Endothelial cell of umbilical vein (primary cell): ENCODE measurements around the gene MEA1. TPM values are rescaled to one million over a fixed set of nuclear protein-coding genes. Genes with fewer than 3 reads are reported as not detected.

Experiments used
- BruUV-seq: library from RNA; stranded (reverse); fragments of 400-500 nt; replicated peaks from 2 replicates; lab custom pipeline; 2021; lab: Mats Ljungman, UMichigan
- CTCF ChIA-PET: fragments of 300-600, 350-600 bp; sonication (Branson Sonifier 250); formaldehyde crosslinking; loops from one replicate; lab custom pipeline; 2021; ENCODE audit warnings: antibody characterized with exemption, inconsistent platforms; lab: Charles Lee
- POLR2A ChIA-PET: fragments of 300-600, 350-600 bp; sonication (Branson Sonifier 250); formaldehyde crosslinking; loops from one replicate; lab custom pipeline; 2021; ENCODE audit warnings: antibody characterized with exemption, inconsistent platforms; lab: Charles Lee
- DNase-seq: peaks from one replicate; pipeline ENCODE4 v3.0.0-alpha.2; 2011; ENCODE audit warnings: low read depth, low spot score
- FAIRE-seq: peaks from 2 replicates; lab custom pipeline; 2011; peaks lifted over from hg19 to GRCh38; lab: Jason Lieb, UNC
- H2AFZ ChIP-seq: 2 replicates; pipeline ENCODE4 v1.6.0; 2012; ENCODE audit warnings: low read depth, low read length, control low read depth, inconsistent platforms
- H3K27ac ChIP-seq: 2 replicates; pipeline ENCODE4 v1.5.1; 2011; ENCODE audit warnings: low read depth, mild to moderate bottlenecking, control low read depth, low read length, moderate library complexity; ENCODE audit not compliant: insufficient read depth
- H3K27me3 ChIP-seq, 2 experiments: 2 replicates each; pipeline versions ENCODE4 v1.6.0 to v1.6.1; 2011; ENCODE audit warnings: low read length in 2 of 2, mixed read lengths in 1 of 2; ENCODE audit not compliant: control insufficient read depth in 2 of 2, insufficient read depth in 2 of 2
- H3K36me3 ChIP-seq, 2 experiments: 2 replicates in 1 of 2; 3 replicates in 1 of 2; pipeline ENCODE4 v1.5.1; 2011; ENCODE audit warnings: low read length in 2 of 2, mild to moderate bottlenecking in 1 of 2, moderate library complexity in 1 of 2; ENCODE audit not compliant: control insufficient read depth in 2 of 2, insufficient read depth in 2 of 2; ENCODE audit errors: extremely low read depth in 1 of 2
- H3K4me1 ChIP-seq: 3 replicates; pipeline ENCODE4 v1.5.1; 2011; ENCODE audit warnings: mild to moderate bottlenecking, low read length; ENCODE audit not compliant: control insufficient read depth, insufficient read depth; ENCODE audit errors: extremely low read depth
- H3K4me2 ChIP-seq: 2 replicates; pipeline ENCODE4 v1.6.1; 2011; ENCODE audit warnings: low read length, control low read depth, mixed read lengths; ENCODE audit not compliant: insufficient read depth
- H3K4me3 ChIP-seq, 3 experiments: fragments of 200-600 bp in 1 of 3; sonication (generic), shearing (Covaris generic) in 1 of 3; replicated peaks in 1 of 3; 2 replicates each; pipeline ENCODE4 v1.5.1; 2011 to 2016; ENCODE audit warnings: control low read depth in 3 of 3, low read length in 3 of 3, mild to moderate bottlenecking in 2 of 3, inconsistent platforms in 1 of 3, low read depth in 1 of 3, moderate library complexity in 1 of 3; ENCODE audit not compliant: insufficient read depth in 1 of 3
- H3K79me2 ChIP-seq: 2 replicates; pipeline ENCODE4 v1.6.0; 2012; ENCODE audit warnings: low read length, inconsistent platforms; ENCODE audit not compliant: control insufficient read depth, insufficient read depth
- H3K9ac ChIP-seq: replicated peaks from 2 replicates; pipeline ENCODE3; 2011; ENCODE audit warnings: low read length, control low read depth; ENCODE audit not compliant: insufficient read depth; ENCODE audit errors: extremely low read depth
- H3K9me1 ChIP-seq: replicated peaks from 3 replicates; pipeline ENCODE4 v1.6.0; 2011; ENCODE audit warnings: mild to moderate bottlenecking, low read length; ENCODE audit not compliant: control insufficient read depth, insufficient read depth; ENCODE audit errors: extremely low read depth
- H3K9me3 ChIP-seq: replicated peaks from 2 replicates; pipeline ENCODE4 v1.5.1; 2012; ENCODE audit warnings: low read length, inconsistent platforms; ENCODE audit not compliant: control insufficient read depth, insufficient read depth
- H4K20me1 ChIP-seq: replicated peaks from 2 replicates; pipeline ENCODE3; 2011; ENCODE audit warnings: mild to moderate bottlenecking, low read length; ENCODE audit not compliant: control insufficient read depth, insufficient read depth; ENCODE audit errors: extremely low read depth
- CTCF ChIP-seq, 2 donors: IDR thresholded peaks; 1 replicate in 1 of 2; 2 replicates in 1 of 2; pipeline ENCODE4 v1.5.1; 2011; ENCODE audit warnings: low read length in 2 of 2, mild to moderate bottlenecking in 2 of 2, moderate library complexity in 2 of 2, control low read depth in 1 of 2, inconsistent platforms in 1 of 2, low read depth in 1 of 2; ENCODE audit not compliant: insufficient read depth in 1 of 2; ENCODE audit errors: extremely low read depth in 1 of 2
- EZH2 ChIP-seq: IDR thresholded peaks from 2 replicates; pipeline ENCODE4 v1.6.1; 2012; ENCODE audit warnings: borderline replicate concordance, low read depth, mild to moderate bottlenecking, moderate library complexity, low read length, inconsistent platforms; ENCODE audit not compliant: severe bottlenecking
- FOS ChIP-seq: IDR thresholded peaks from 2 replicates; pipeline ENCODE4 v1.6.1; 2011; ENCODE audit warnings: mild to moderate bottlenecking, low read length, moderate library complexity, borderline replicate concordance; ENCODE audit not compliant: insufficient read depth
- GATA2 ChIP-seq: IDR thresholded peaks from 2 replicates; pipeline ENCODE4 v1.7.0; 2011; ENCODE audit warnings: low read depth, mild to moderate bottlenecking, moderate library complexity, mixed read lengths, low read length; ENCODE audit not compliant: insufficient read length, insufficient read depth
- JUN ChIP-seq: IDR thresholded peaks from 2 replicates; pipeline ENCODE4 v1.6.1; 2011; ENCODE audit warnings: borderline replicate concordance, low read depth; ENCODE audit not compliant: insufficient read length, insufficient read depth
- MAX ChIP-seq: IDR thresholded peaks from 2 replicates; pipeline ENCODE4 v1.6.1; 2011; ENCODE audit not compliant: insufficient read depth, insufficient read length
- MYC ChIP-seq: IDR thresholded peaks from one replicate; pipeline ENCODE4 v1.6.1; 2011; ENCODE audit warnings: mild to moderate bottlenecking, low read depth, low read length
- POLR2A ChIP-seq: IDR thresholded peaks from 2 replicates; pipeline ENCODE4 v1.6.1; 2012; ENCODE audit warnings: low read depth, mild to moderate bottlenecking, control low read depth, low read length
- POLR2AphosphoS5 ChIP-seq: IDR thresholded peaks from 2 replicates; pipeline ENCODE4 v1.6.1; 2012; ENCODE audit warnings: low read depth, mild to moderate bottlenecking, control low read depth, low read length, moderate library complexity; ENCODE audit not compliant: insufficient read depth
- dilution Hi-C: fragments of 300-500 bp; cut with MboI; formaldehyde crosslinking; loops from one replicate; pipeline ENCODE4 v1.15.0; 2019; ENCODE audit warnings: low sequenced_read_pairs; ENCODE audit not compliant: extremely low pct_ligation_motif_present
- intact Hi-C: fragments of 100-400 bp; cut with micrococcal nuclease; formaldehyde crosslinking; loops from one replicate; pipeline ENCODE4 v1.10.0; 2022
- polyA plus RNA-seq, 4 experiments: library from polyadenylated mRNA; depleted of rRNA in 3 of 4; stranded (reverse) in 3 of 4; unstranded in 1 of 4; fragments of >200 nt; gene quantifications; 2 replicates each; pipeline versions ENCODE4 v1.2.1 to v1.2.3, GENCODE V29; 2011 to 2012; ENCODE audit warnings: missing spikeins in 1 of 4
- total RNA-seq: library from RNA; stranded (reverse); gene quantifications from 2 replicates; pipeline ENCODE4 v1.2.3, GENCODE V29; 2021

Gene MEA1
- total and polyA plus RNA-seq, 2 donors (not counting 3 experiments of a cell fraction or from before 2014, with no cell fraction given) = 62.5 to 69.5 TPM

DNA sequence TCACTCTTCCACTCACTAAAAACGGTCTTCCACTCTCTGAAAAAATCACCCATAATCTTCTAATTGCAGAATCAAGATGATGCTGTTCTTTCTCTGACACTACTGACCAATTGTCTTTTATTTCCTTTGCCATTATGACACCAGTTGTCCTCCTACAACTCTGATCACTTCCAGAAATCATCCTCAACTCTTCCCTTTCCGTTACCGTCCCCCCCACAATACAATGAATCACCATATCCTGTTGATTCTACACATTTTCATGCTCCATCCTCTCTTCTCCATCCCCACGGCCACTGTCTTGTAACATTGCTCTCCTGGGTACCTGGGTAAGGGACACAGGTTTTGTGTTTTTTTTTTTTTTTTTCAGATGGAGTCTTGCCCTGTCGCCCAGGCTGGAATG lies 31.9 kb downstream of the MEA1 start:
- DNase-seq = no peak
- intact Hi-C loops = loop anchor here (5.0 kb wide), 1 partner anchor 80 kb away; no protein-coding TSS in a partner anchor
- Histone ChIP-seq H3K4me2 (no peak overlapping the region), H3K79me2 (peaks cover 26% of the 10 kb centered on the region), H3K4me3 (no peak overlapping the region), H3K27me3 (no peaks in the 10 kb centered on the region), H3K9me3 (no peaks in the 10 kb centered on the region), H3K36me3 (no peaks in the 10 kb centered on the region), H3K27ac (no peak overlapping the region), H3K4me1 (peaks cover 34% of the 10 kb centered on the region), H3K9me1 (no peaks in the 10 kb centered on the region), H4K20me1 (peaks cover 3% of the 10 kb centered on the region), H3K9ac (no peak overlapping the region), H2AFZ (peak overlapping the region; percentile 35)
- FAIRE-seq = peak; percentile 46
- ChIA-PET CTCF (interaction anchor here (0.6 kb wide), 1 partner anchor 164 kb away, joined by 3 read pairs; no protein-coding TSS in a partner anchor), POLR2A (no interaction called here)
- dilution Hi-C loops = no loop called here
- BruUV-seq = no TSS peak
- TF ChIP-seq EZH2 (no peak), JUN (no peak), POLR2A (no peak), POLR2AphosphoS5 (no peak), MAX (no peak), FOS (no peak), GATA2 (no peak), CTCF (IDR thresholded peaks at IDR 0.05; ENCODE audit: extremely low read depth in 1 of 2, insufficient read depth in 1 of 2, low read depth in 1 of 2, low read length in 2 of 2) (no peak), MYC (no peak)
